Inflammatory macrophage (primary cell): ENCODE data around the gene MIOS.
"Not testable (repeated sequence)": the region's sequence is repeated elsewhere in the genome, so short reads cannot be mapped to it uniquely, and the experiment has no call there.

ENCODE experiments used
- DNase-seq, 2 donors: peaks; one replicate each; pipeline ENCODE4 v3.0.0-alpha.2; 2020 to 2022

Gene MIOS

GRCh38 chr7:7650682-7651206 lies 84.1 kb downstream of the MIOS start:
- DNase-seq, result no peak

- no peak for DNase-seq
Observed at GRCh38 chr7:7651479-7651878, 84.8 kb downstream of the MIOS start.

- no peak for DNase-seq
Observed at GRCh38 chr7:7652798-7653540, 86.3 kb downstream of the MIOS start.

GRCh38 chr7:7653593-7654187 lies 87.0 kb downstream of the MIOS start:
- peak; percentile 16 to 18 for DNase-seq

- DNase-seq, result no peak
Observed at GRCh38 chr7:7654964-7655715, 88.5 kb downstream of the MIOS start.

- not testable (repeated sequence) for DNase-seq
Observed at GRCh38 chr7:7656459-7656858, 89.8 kb downstream of the MIOS start.
